Measurements from ENCODE around the gene ECPAS. TPM values are rescaled to one million over a fixed set of nuclear protein-coding genes. Genes with fewer than 3 reads are reported as not detected.

Gene ECPAS
- total RNA-seq, 1 experiment from 2014 or later: 71.1 TPM

DNA sequence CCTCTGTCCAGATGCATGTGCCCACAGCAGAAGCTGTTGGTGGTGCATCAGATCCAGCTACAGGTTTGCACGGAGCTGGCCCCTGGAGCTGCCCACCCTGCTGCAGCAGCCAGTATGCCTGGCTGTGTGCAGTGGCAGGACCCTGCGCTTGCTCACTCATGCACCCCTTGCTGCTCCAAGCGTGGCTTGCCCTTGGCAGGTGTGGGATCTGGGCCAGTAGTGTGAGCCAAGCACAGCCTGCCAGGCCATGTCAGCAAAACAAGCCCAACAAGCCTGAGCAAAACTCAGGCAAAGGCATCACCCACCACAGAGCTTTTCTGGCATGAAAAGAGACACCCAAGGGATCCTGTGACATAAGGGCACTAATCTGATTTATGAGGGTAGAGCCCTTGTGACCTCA, 18.3 kb upstream of the ECPAS start:
- POLR2A ChIA-PET: no interaction called here
- RAD21 ChIA-PET (ENCODE audit: low non-redundant PET in 1 of 2, low total read pairs in 2 of 2, uncharacterized antibody in 2 of 2, unreplicated experiment in 2 of 2): no interaction called here
- BruUV-seq (replicated peaks): no TSS peak
- CTCF ChIA-PET: no interaction called here
- Histone ChIP-seq H3K4me2 (ENCODE audit: low read length) (no peak overlapping the region), H2AFZ (ENCODE audit: low read depth, low read length, poor library complexity, severe bottlenecking) (no peak overlapping the region), H3K79me2 (ENCODE audit: insufficient read depth, low read length) (no peaks in the 10 kb centered on the region), H3K9ac (ENCODE audit: low read length) (no peak overlapping the region), H4K20me1 (ENCODE audit: insufficient read depth) (no peaks in the 10 kb centered on the region), H3K27me3 (ENCODE audit: insufficient read depth, low read length) (no peaks in the 10 kb centered on the region), H3K9me3 (ENCODE audit: control insufficient read depth in 1 of 2, insufficient read depth in 1 of 2, low read depth in 1 of 2, low read length in 2 of 2) (no peaks in the 10 kb centered on the region), H3K27ac (ENCODE audit: low read depth, low read length) (no peak overlapping the region), H3K36me3 (ENCODE audit: control insufficient read depth in 1 of 2, insufficient read depth in 2 of 2, low read length in 2 of 2) (no peaks in the 10 kb centered on the region), H3K4me3 (replicated peaks in 1 of 2; ENCODE audit: low read depth in 1 of 2, low read length in 2 of 2) (no peak overlapping the region), H3K4me1 (ENCODE audit: control insufficient read depth in 1 of 2, insufficient read depth in 2 of 2, low read length in 2 of 2) (peaks cover 0 to 3% of the 10 kb centered on the region in 2 experiments; a peak in 1 of 4 replicates), H3K9me2 (ENCODE audit: insufficient read depth) (no peaks in the 10 kb centered on the region)
- ATAC-seq (no peak), DNase-seq (ENCODE audit: low read depth, low spot score) (no peak)
- intact Hi-C loops (cut with micrococcal nuclease): no loop called here
- TF ChIP-seq YY1 (IDR thresholded peaks at IDR 0.05; ENCODE audit: extremely low read depth, insufficient replicate concordance, low read depth, low read length) (no peak), ZFX (IDR thresholded peaks at IDR 0.05) (no peak), POLR2A (IDR thresholded peaks at IDR 0.05; ENCODE audit: borderline replicate concordance, extremely low read depth, insufficient read depth, insufficient read length) (no peak), ELF1 (IDR thresholded peaks at IDR 0.05; ENCODE audit: borderline replicate concordance, low read depth) (no peak), TCF7L2 (IDR thresholded peaks at IDR 0.05; ENCODE audit: borderline replicate concordance, extremely low read depth, insufficient read depth, insufficient read length) (no peak), JUND (IDR thresholded peaks at IDR 0.05) (no peak), CBX3 (IDR thresholded peaks at IDR 0.05; ENCODE audit: low read depth) (no peak), EZH2 (IDR thresholded peaks at IDR 0.05) (no peak)

DNA sequence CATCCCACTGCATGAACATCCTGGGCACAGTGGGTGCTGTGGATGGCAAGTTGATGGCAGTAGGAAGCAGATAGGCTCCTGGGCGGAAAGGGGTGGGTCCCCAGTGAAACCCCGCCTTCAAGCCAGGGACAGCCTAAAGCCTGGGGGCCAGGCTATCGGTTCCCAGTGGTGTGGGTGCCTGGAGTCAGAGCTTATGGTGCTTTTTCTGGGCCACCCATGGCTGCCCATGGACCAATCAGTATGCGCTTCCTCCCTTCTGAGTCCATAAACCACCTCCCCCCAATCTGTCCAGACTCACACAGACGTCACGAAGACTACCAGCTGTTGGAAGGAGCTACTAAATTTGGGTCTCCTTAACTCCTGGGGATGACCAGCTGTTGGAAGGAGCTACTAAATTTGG, 17.5 kb upstream of the ECPAS start:
- no peak overlapping the region for H3K27ac ChIP-seq (ENCODE audit: low read depth, low read length)
- RAD21 ChIA-PET (ENCODE audit: low non-redundant PET in 1 of 2, low total read pairs in 2 of 2, uncharacterized antibody in 2 of 2, unreplicated experiment in 2 of 2): no interaction called here
- H3K9ac ChIP-seq (ENCODE audit: low read length): no peak overlapping the region
- H3K9me2 ChIP-seq (ENCODE audit: insufficient read depth): no peaks in the 10 kb centered on the region
- no peak overlapping the region for H3K4me3 ChIP-seq (replicated peaks in 1 of 2; ENCODE audit: low read depth in 1 of 2, low read length in 2 of 2)
- no peaks in the 10 kb centered on the region for H3K79me2 ChIP-seq (ENCODE audit: insufficient read depth, low read length)
- H3K4me1 ChIP-seq (ENCODE audit: control insufficient read depth in 1 of 2, insufficient read depth in 2 of 2, low read length in 2 of 2): peaks cover 0 to 3% of the 10 kb centered on the region in 2 experiments; a peak in 1 of 4 replicates
- H3K36me3 ChIP-seq (ENCODE audit: control insufficient read depth in 1 of 2, insufficient read depth in 2 of 2, low read length in 2 of 2): no peaks in the 10 kb centered on the region
- TF ChIP-seq POLR2A (IDR thresholded peaks at IDR 0.05; ENCODE audit: borderline replicate concordance, extremely low read depth, insufficient read depth, insufficient read length): no peak
- no peak for TF ChIP-seq ELF1 (IDR thresholded peaks at IDR 0.05; ENCODE audit: borderline replicate concordance, low read depth)
- no peak for TF ChIP-seq CBX3 (IDR thresholded peaks at IDR 0.05; ENCODE audit: low read depth)
- TF ChIP-seq POLR2AphosphoS5 (IDR thresholded peaks at IDR 0.05; ENCODE audit: low read depth, low read length): no peak
- TF ChIP-seq SP1 (IDR thresholded peaks at IDR 0.05; ENCODE audit: low read depth): no peak
- no peak for TF ChIP-seq EZH2 (IDR thresholded peaks at IDR 0.05)
- TF ChIP-seq RAD21 (IDR thresholded peaks at IDR 0.05; ENCODE audit: low read depth): no peak
- no peak for TF ChIP-seq CEBPB (IDR thresholded peaks at IDR 0.05; ENCODE audit: low read depth)
- no peak for TF ChIP-seq TCF7L2 (IDR thresholded peaks at IDR 0.05; ENCODE audit: borderline replicate concordance, extremely low read depth, insufficient read depth, insufficient read length)
- no peak for TF ChIP-seq YY1 (IDR thresholded peaks at IDR 0.05; ENCODE audit: extremely low read depth, insufficient replicate concordance, low read depth, low read length)
- no peaks in the 10 kb centered on the region for H4K20me1 ChIP-seq (ENCODE audit: insufficient read depth)
- ATAC-seq (no peak), DNase-seq (ENCODE audit: low read depth, low spot score) (no peak)
- BruUV-seq (replicated peaks): no TSS peak
- no peak overlapping the region for H3K4me2 ChIP-seq (ENCODE audit: low read length)
- CTCF ChIA-PET: no interaction called here
- intact Hi-C loops (cut with micrococcal nuclease): no loop called here
- POLR2A ChIA-PET: no interaction called here
- H3K27me3 ChIP-seq (ENCODE audit: insufficient read depth, low read length): no peaks in the 10 kb centered on the region
- H3K9me3 ChIP-seq (ENCODE audit: control insufficient read depth in 1 of 2, insufficient read depth in 1 of 2, low read depth in 1 of 2, low read length in 2 of 2): no peaks in the 10 kb centered on the region
- no peak overlapping the region for H2AFZ ChIP-seq (ENCODE audit: low read depth, low read length, poor library complexity, severe bottlenecking)

All from HCT116 (cell line).